Measurements from ENCODE around the gene SIPA1L3.

DNA sequence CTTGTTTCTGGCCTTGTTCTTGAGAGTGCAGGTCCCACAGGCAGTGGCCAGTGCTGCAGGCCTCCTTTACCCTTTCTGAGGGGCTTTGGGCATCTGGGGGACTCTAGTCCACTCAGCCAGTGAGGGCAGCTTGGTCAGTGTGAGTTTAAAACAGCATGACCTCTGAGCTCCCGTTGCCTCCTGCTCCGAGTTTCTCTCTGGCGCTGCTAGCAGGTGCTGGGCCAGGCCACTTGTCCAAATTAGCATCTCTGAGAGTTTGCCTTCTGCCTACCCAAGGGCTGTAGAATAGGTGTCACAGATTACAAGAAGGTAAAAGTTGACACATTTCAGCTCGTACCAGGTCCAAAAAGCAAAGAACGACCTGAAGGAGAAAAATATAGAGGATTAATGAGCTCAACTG lies 105.9 kb downstream of the SIPA1L3 start:
- no peak for TF ChIP-seq POLR2A (IDR thresholded peaks at IDR 0.05)
- TF ChIP-seq, protein P1, sequence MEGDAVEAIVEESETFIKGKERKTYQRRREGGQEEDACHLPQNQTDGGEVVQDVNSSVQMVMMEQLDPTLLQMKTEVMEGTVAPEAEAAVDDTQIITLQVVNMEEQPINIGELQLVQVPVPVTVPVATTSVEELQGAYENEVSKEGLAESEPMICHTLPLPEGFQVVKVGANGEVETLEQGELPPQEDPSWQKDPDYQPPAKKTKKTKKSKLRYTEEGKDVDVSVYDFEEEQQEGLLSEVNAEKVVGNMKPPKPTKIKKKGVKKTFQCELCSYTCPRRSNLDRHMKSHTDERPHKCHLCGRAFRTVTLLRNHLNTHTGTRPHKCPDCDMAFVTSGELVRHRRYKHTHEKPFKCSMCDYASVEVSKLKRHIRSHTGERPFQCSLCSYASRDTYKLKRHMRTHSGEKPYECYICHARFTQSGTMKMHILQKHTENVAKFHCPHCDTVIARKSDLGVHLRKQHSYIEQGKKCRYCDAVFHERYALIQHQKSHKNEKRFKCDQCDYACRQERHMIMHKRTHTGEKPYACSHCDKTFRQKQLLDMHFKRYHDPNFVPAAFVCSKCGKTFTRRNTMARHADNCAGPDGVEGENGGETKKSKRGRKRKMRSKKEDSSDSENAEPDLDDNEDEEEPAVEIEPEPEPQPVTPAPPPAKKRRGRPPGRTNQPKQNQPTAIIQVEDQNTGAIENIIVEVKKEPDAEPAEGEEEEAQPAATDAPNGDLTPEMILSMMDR (IDR thresholded peaks at IDR 0.05) = no peak

All from adrenal gland (tissue), 5 donors.